Glutamatergic neuron (in vitro differentiated cells): ENCODE results near the gene ARHGEF4. TPM values are rescaled to one million over a fixed set of nuclear protein-coding genes. Genes with fewer than 3 reads are reported as not detected.

Experiments used
- DNase-seq: peaks from one replicate; pipeline ENCODE4 v3.0.0; 2022
- H3K27ac Mint-ChIP-seq: one replicate; pipeline ENCODE4 v1.8.0; 2020; ENCODE audit warnings: mild to moderate bottlenecking, mixed read lengths, inconsistent platforms; ENCODE audit not compliant: unreplicated experiment
- H3K27me3 Mint-ChIP-seq: one replicate; pipeline ENCODE4 v1.8.0; 2020; ENCODE audit warnings: mild to moderate bottlenecking, moderate library complexity, mixed read lengths, inconsistent platforms; ENCODE audit not compliant: unreplicated experiment
- H3K36me3 Mint-ChIP-seq: one replicate; pipeline ENCODE4 v1.8.0; 2020; ENCODE audit warnings: mild to moderate bottlenecking, mixed read lengths, inconsistent platforms; ENCODE audit not compliant: unreplicated experiment
- H3K4me1 Mint-ChIP-seq: one replicate; pipeline ENCODE4 v1.8.0; 2020; ENCODE audit warnings: mild to moderate bottlenecking, low read depth, mixed read lengths, inconsistent platforms; ENCODE audit not compliant: unreplicated experiment
- H3K4me3 Mint-ChIP-seq: one replicate; pipeline ENCODE4 v1.8.0; 2020; ENCODE audit warnings: mild to moderate bottlenecking, mixed read lengths, inconsistent platforms; ENCODE audit not compliant: unreplicated experiment
- H3K9me3 Mint-ChIP-seq: one replicate; pipeline ENCODE4 v1.8.0; 2020; ENCODE audit warnings: mild to moderate bottlenecking, moderate library complexity, mixed read lengths, inconsistent platforms; ENCODE audit not compliant: unreplicated experiment
- total RNA-seq: library from RNA; stranded (reverse); fragmentation: NEBNext Ultra II Directional; extraction: Animal tissue kit (Norgen Biotek cat#: 25700); gene quantifications from one replicate; pipeline ENCODE4 v1.2.1, GENCODE V29; 2021; ENCODE audit not compliant: unreplicated experiment
- TF ChIP-seq, protein P1 (sequence below): fragments of 200-600 bp; sonication (generic); IDR thresholded peaks from one replicate; pipeline ENCODE4 v1.5.0; 2021; ENCODE audit not compliant: partially characterized antibody, unreplicated experiment

ARHGEF4 gene
- total RNA-seq, 1 donor from 2014 or later, result 6.1 TPM

DNA sequence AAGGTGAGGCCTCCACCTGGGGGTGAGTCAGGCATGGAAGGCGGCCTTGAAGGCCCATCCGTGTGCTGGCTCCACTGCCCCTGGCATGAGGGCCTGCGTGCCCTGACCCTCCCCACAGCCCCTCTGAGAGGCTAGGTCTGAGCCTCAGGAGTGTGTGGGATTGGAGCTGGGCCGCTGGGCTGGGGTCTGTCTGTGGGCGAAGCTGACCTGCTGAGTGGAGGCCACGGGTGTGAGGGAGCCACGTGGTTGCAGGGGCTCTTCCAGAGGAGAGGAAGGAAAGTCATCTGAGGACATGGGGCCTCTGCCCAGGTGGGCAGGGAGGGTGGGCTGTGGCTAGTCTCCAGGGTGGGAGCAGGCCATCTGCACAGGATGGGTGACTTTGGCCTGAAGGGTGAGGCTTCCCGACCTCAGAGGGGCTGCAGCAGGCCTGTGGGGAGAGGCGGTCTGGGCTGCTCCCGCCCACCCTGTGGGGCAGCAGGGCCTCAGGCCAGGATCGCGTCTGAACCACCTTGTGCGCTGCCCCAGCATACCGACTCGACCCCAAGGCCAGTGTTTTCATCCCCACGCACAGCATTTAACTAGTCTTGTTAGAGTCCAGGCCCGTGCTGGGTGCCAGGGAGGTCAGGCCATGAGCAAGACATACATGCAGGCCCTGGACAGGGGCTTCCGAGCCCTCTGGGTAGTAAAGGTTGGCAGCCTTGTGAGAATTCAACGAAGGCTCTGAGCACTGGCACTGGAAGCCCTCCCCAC, 11.2 kb downstream of the ARHGEF4 start:
- TF ChIP-seq, protein P1, sequence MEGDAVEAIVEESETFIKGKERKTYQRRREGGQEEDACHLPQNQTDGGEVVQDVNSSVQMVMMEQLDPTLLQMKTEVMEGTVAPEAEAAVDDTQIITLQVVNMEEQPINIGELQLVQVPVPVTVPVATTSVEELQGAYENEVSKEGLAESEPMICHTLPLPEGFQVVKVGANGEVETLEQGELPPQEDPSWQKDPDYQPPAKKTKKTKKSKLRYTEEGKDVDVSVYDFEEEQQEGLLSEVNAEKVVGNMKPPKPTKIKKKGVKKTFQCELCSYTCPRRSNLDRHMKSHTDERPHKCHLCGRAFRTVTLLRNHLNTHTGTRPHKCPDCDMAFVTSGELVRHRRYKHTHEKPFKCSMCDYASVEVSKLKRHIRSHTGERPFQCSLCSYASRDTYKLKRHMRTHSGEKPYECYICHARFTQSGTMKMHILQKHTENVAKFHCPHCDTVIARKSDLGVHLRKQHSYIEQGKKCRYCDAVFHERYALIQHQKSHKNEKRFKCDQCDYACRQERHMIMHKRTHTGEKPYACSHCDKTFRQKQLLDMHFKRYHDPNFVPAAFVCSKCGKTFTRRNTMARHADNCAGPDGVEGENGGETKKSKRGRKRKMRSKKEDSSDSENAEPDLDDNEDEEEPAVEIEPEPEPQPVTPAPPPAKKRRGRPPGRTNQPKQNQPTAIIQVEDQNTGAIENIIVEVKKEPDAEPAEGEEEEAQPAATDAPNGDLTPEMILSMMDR, result no peak
- Mint-ChIP-seq H3K27ac (no peak overlapping the region), H3K9me3 (peaks cover 5% of the 10 kb centered on the region), H3K4me3 (no peak overlapping the region), H3K27me3 (peaks cover 5% of the 10 kb centered on the region), H3K4me1 (peaks cover 11% of the 10 kb centered on the region), H3K36me3 (no peaks in the 10 kb centered on the region)
- DNase-seq, result no peak

DNA sequence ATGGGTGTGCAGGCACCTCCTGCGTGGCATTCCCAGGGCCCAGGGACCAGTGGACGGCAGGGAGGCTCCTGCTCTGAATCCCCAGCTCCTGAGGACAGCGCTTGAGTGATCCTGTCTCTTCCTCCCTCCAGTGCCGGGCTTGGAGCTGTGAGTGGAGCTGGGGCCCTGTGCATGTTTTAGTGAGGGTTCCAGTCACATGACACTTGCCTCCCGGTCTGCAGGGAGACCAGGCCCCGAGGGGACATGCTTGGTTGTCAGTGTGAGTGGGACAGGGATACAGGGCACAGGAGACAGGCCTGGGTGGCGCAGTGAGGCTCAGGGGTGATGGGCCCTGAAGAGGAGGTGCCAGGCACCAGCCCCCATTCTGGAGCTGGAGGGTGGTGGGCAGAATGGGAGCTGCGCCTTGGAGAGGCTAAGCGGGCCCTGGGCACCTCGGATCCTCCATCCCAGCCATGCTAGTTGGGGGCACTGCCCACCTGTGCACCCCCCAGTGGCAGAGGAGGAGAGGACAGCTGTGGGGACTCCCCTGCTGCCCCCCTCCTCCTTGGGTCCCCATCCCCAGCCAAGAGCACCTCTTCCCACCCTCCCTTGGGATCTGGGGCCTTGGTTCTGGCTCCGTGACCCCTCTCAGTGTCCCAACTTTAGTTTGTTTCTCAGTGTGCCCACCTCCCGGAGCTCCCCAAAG, 12.0 kb downstream of the ARHGEF4 start:
- peaks cover 11% of the 10 kb centered on the region for H3K4me1 Mint-ChIP-seq

DNA sequence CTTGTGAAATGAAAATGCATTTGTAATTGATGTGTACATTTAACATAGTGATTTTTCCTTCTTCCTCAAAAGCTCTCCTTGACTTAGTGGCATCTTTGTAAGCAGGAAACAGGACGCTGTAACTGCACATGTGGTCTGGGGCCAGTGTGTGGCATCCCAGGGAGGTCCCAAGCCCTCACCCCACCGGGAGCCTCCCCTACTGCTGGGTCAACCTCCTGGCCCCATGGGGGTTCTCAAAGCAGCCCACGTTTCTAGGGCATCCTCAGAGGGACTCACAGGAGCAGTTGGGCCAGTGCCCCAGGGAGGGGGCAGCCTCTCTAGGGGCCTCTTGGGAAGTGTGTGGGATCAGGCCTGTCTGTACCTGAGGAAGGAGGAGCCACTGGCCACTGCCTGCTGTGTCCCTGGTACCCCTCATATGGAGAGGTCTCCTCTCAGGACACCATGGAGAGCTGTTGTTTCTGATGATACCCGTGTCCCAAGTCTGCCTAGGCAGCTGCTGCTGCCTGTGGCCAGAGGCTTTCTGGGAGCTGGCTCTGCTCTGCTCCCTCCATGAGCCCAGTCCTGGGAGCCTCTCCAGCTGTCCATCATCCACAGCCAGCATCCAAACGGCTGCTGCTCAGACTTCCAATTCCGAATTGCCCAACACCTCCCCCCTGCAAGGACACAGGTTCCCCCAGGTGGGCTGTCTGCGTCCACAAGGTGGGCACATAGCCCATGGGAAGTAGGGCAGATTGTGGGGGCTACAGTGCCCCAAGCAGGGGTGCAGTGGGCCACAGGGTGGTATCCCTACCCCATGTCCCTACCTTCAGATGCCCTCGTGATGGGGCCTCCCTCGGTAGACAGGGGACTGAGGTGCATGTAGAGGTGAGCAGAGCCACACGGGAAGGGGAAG, 13.4 kb downstream of the ARHGEF4 start:
- no peak for DNase-seq
- Mint-ChIP-seq H3K9me3 (peaks cover 5% of the 10 kb centered on the region), H3K27me3 (peaks cover 5% of the 10 kb centered on the region), H3K4me3 (no peak overlapping the region), H3K4me1 (peaks cover 11% of the 10 kb centered on the region), H3K36me3 (no peaks in the 10 kb centered on the region), H3K27ac (no peak overlapping the region)
- TF ChIP-seq, protein P1, result no peak

More for the DNA sequence above, 12.0 kb downstream of the ARHGEF4 start:
- H3K27ac Mint-ChIP-seq, result no peak overlapping the region
- H3K9me3 Mint-ChIP-seq, result peaks cover 5% of the 10 kb centered on the region
- H3K4me3 Mint-ChIP-seq, result no peak overlapping the region
- TF ChIP-seq, protein P1, result no peak
- no peaks in the 10 kb centered on the region for H3K36me3 Mint-ChIP-seq
- H3K27me3 Mint-ChIP-seq, result peaks cover 5% of the 10 kb centered on the region
- no peak for DNase-seq

DNA sequence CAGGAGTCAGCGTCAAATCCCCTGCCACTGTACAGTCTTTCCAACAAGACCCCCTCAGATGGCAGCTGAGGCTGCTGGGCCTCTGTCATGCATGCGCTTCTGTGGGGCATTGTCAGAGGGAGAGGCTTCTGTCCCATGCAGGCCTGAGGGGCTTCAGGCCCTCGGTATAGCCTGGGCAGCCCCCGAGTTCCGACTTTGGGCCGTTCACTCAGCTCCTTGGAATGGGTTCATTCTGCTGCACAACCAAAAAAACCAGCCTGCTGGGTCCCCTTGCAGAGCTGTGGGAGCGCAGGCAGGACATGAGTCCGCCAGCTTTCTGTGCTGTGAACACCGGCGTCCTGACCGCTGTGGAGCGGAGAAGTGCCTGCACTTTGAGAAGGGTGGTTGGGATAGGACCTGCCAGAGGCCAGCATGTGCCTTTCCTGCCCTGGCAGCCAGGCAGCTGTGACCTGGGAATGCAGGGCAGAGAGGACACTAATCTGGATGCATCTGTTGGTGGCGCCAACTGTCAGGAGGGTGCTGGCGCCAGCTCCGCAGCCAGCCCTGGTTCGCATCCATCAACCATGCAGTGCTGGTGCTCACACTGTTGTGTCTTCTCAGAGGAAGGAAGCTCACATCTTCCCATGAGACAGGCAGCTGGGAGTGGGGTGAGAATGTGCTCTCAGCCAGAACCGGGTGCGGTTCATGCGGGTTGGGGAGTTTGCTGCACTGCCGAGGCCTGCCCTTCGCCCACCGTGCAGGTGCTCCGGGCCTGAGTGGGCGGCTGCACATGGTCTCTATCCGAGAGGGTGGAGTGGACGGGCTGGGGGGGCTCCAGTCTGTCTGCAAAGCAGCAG, 14.3 kb downstream of the ARHGEF4 start:
- H3K9me3 Mint-ChIP-seq, result peaks cover 5% of the 10 kb centered on the region
- peaks cover 5% of the 10 kb centered on the region for H3K27me3 Mint-ChIP-seq
- no peak for DNase-seq
- no peak overlapping the region for H3K4me3 Mint-ChIP-seq
- no peaks in the 10 kb centered on the region for H3K36me3 Mint-ChIP-seq
- H3K27ac Mint-ChIP-seq, result no peak overlapping the region
- H3K4me1 Mint-ChIP-seq, result peaks cover 11% of the 10 kb centered on the region
- TF ChIP-seq, protein P1, result no peak
